ENCODE results near the gene NAV2. TPM values are rescaled to one million over a fixed set of nuclear protein-coding genes. Genes with fewer than 3 reads are reported as not detected.

The NAV2 gene
- total RNA-seq, 1 experiment from 2014 or later, result 22.7 TPM

- H3K4me3 ChIP-seq (ENCODE audit: low read depth in 2 of 2, low read length in 2 of 2), result no peak overlapping the region
- in situ Hi-C loops (cut with HindIII; ENCODE audit: low pct_unique_long_range_greater_than_20kb, low sequenced_read_pairs) (no loop called here), intact Hi-C loops (cut with micrococcal nuclease; ENCODE audit: unreplicated experiment) (no loop called here)
- H3K4me1 ChIP-seq (ENCODE audit: control insufficient read depth, insufficient read depth, low read length), result no peaks in the 10 kb centered on the region
- peak; percentile 90 to 95 for TF ChIP-seq REST (IDR thresholded peaks at IDR 0.05; ENCODE audit: insufficient read depth in 1 of 2, low read depth in 2 of 2, low read length in 1 of 2)
- no peak for TF ChIP-seq CTCF (IDR thresholded peaks at IDR 0.05)
- no peak overlapping the region for H3K27ac ChIP-seq (ENCODE audit: low read length)
- no peaks in the 10 kb centered on the region for H3K36me3 ChIP-seq (ENCODE audit: control insufficient read depth, insufficient read depth, low read length)
- ChIA-PET POLR2A (interaction anchor here (0.6 kb wide), 1 partner anchor 88 kb away, joined by 3 read pairs; no protein-coding TSS in a partner anchor), CTCF (interaction anchor here (0.6 kb wide), 1 partner anchor 330 kb away, joined by 3 read pairs; no protein-coding TSS in a partner anchor)
- BruUV-seq (replicated peaks), result no TSS peak
- no peaks in the 10 kb centered on the region for H3K9me3 ChIP-seq (ENCODE audit: control insufficient read depth, insufficient read depth, low read depth, low read length)
- peaks cover 27% of the 10 kb centered on the region for H3K27me3 ChIP-seq (ENCODE audit: control insufficient read depth, insufficient read depth, low read length)
- ATAC-seq (no peak), DNase-seq (ENCODE audit: low read depth, low spot score) (no peak)
Measured at GRCh38 chr11:20158597-20159257, 446.1 kb downstream of the NAV2 start.

- Histone ChIP-seq H3K9me3 (ENCODE audit: control insufficient read depth, insufficient read depth, low read depth, low read length) (no peaks in the 10 kb centered on the region), H3K4me1 (ENCODE audit: control insufficient read depth, insufficient read depth, low read length) (no peaks in the 10 kb centered on the region), H3K27ac (ENCODE audit: low read length) (no peak overlapping the region), H3K4me3 (ENCODE audit: low read depth in 2 of 2, low read length in 2 of 2) (no peak overlapping the region), H3K27me3 (ENCODE audit: control insufficient read depth, insufficient read depth, low read length) (peaks cover 33% of the 10 kb centered on the region), H3K36me3 (ENCODE audit: control insufficient read depth, insufficient read depth, low read length) (no peaks in the 10 kb centered on the region)
- in situ Hi-C loops (cut with HindIII; ENCODE audit: low pct_unique_long_range_greater_than_20kb, low sequenced_read_pairs), result no loop called here
- intact Hi-C loops (cut with micrococcal nuclease; ENCODE audit: unreplicated experiment), result no loop called here
- ChIA-PET CTCF (no interaction called here), POLR2A (no interaction called here)
- no TSS peak for BruUV-seq (replicated peaks)
- DNase-seq (ENCODE audit: low read depth, low spot score), result no peak
- TF ChIP-seq REST (IDR thresholded peaks at IDR 0.05; ENCODE audit: insufficient read depth in 1 of 2, low read depth in 2 of 2, low read length in 1 of 2) (no peak), SIN3A (IDR thresholded peaks at IDR 0.05; ENCODE audit: borderline replicate concordance, insufficient read depth, low read depth, low read length) (no peak), POLR2AphosphoS5 (IDR thresholded peaks at IDR 0.05; ENCODE audit: low read depth, low read length) (no peak), TCF7L2 (IDR thresholded peaks at IDR 0.05; ENCODE audit: low read depth, low read length) (no peak)
- ATAC-seq, result no peak
Measured at GRCh38 chr11:20159466-20160381, 447.1 kb downstream of the NAV2 start.
